ENCODE measurements around the gene EEA1.

EEA1 gene

GRCh38 chr12:92743026-92743425 is 186.1 kb downstream of the EEA1 start:
- DNase-seq: no peak

GRCh38 chr12:92740411-92740810 is 188.7 kb downstream of the EEA1 start:
- DNase-seq: no peak

DNA sequence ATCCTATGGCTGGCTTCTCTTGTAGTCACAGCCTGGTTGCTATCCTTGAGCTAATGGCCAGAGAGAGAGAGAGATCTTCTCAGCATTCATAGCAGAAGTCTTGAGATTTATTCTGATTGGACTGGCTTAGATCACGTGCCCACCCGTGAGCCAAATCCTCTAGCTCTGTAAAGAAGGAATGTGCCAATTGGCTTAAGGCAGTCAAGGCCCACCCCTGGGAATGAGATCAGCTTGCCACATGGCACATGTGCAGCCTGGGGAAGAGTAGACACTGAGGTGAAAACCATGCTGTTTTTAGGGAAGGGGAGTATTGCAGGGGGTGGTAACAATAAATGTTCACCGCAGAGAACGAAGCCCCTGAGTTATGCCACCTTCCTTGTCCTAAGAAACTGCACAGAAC is 190.0 kb downstream of the EEA1 start:
- DNase-seq: no peak

GRCh38 chr12:92737855-92738850 is 190.9 kb downstream of the EEA1 start:
- no peak for DNase-seq

- DNase-seq: no peak
Observed at GRCh38 chr12:92736605-92737004, 192.5 kb downstream of the EEA1 start.

DNA sequence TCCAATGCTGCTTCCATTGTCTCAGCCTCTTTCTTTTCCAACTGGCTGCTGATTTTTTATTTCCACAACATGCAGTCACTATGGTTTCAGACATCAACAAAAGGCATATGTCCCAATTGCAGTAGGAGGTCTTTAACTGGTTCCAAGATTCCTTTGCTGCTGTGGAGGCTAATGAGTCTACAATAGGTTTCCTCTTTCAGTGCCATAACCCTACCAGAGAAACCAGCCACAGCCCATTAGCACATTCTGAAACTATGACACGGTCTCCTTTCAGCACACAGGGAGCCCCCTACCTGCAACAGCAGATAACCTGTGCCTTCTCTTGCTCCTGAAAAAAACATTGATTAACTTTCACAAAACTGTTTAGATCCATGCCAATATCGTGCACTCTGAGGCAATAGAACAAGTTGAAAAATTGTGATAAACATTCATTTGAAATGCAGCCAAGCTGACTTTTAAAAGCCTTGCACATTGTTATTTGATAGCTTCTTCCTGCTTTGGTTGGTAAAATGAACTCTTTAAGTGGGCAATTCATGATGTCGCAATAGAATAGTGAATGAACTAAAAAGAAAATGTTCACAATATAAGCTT is 193.9 kb downstream of the EEA1 start:
- no peak for DNase-seq

DNA sequence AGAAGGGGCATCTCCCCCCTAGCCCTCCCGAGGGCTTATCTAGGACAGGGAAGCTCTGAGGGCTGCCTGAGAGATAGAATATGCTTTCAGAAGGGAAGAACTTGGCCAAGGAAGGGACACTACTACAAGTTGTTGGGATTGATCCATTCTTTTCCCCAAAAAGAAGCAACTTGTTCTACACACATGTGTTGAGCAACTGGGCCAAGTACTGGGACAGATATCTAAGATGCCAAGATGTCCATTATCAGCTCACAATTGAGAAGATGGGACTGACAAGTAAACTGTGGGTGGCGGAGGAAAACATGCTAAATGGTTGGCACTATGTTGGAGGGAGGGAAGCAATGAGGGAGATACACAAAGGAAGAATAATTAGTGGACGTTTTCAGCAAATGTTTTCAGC is 195.4 kb downstream of the EEA1 start:
- no peak for DNase-seq

DNA sequence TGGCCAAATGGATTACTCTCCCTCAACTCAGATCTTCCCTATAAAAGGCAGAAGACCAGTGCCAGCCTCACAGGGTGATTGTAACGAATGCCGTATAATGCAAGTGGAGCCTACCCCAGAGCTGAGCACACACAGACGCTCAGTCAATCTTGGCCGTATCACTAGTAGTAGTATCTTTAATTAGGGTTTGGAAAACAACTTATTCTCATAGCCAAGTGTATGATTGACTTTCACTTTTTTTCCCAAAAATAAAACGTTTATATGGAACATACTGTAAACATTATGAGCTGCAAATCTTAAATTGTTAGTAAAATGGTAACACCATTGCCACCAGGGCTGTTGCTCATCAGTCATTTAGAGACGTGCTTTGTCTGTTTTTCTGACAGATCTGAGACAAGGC is 195.9 kb downstream of the EEA1 start:
- DNase-seq: no peak

DNA sequence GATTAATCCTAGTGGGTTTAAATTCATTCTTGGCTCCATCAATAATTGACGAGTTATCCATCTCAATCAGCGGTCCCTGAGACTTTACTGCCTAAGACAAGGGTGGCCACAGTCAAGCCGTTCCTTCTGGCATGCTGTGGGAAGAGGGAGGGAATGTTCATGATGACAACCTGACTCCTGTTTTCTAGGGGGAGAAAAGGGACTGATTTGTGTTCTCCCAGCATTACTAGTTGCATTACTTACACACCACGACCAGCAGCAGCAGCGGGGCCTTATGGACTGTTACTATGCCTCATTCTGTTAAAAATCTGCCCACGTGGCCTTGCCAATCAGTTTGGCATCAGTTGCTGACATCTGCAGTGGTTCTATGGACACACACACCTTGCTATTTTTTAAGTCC is 196.4 kb downstream of the EEA1 start:
- DNase-seq: no peak

- no peak for DNase-seq
Observed at GRCh38 chr12:92732216-92732615, 196.9 kb downstream of the EEA1 start.

DNA sequence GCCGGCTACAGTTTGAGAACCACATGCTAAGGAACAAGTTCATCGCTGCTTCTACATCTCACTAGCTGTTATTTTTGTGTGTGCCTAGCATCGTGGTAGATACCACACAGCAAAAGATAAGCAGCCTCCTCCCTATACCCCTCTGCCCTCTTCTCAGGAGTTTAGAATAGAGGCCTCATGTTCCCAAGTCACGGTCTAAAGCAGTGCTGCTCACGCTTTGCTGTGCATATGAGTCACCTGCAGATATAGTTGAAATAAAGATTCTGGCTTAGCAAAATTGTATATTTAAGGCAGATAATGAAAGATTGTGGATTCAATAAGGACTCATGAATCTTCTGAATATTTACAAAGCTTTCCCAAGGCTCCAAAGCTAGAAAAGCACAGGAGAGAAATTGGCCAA is 198.3 kb downstream of the EEA1 start:
- DNase-seq: no peak

- DNase-seq: no peak
Observed at GRCh38 chr12:92729773-92730305, 199.3 kb downstream of the EEA1 start.

DNA sequence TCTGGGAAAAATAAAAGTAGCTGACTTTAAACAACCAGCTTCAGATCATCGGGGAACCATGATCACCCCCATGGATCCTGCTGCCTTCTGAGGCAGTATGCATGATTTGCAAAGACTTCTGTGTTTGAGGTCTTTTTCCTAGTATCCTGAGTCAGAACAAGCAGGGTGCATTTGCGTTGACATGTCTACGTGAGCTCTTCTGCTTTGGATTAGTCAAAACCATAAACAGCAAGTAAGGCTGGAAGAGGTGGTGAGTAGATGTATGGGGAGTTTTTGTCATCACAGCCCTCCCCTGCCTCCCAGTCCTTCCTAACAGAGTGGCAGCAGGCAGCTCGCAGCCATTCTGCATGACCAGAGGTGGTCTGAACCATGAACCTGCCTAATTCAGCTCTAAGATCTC is 202.2 kb downstream of the EEA1 start:
- DNase-seq: no peak

- no peak for DNase-seq
Observed at GRCh38 chr12:92722897-92723296, 206.2 kb downstream of the EEA1 start.

DNA sequence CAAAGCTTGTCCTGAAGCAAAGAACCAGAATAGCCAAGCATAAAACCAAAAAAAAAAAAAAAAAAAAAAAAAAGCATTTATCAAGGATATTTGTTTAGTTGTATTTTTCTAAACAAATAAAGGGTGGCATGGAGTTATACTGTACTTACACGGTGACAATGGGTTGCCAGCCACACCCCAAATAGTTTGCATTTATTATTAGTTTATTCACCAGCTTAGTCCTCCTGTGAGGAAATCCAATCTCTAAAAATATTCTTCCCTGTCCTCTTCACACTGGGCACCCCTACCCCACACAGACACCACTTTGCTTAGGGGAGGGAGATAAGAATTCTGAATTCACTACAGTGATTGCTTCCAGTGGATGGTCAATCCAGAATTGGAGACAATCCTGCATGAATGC is 207.4 kb downstream of the EEA1 start:
- no peak for DNase-seq

DNA sequence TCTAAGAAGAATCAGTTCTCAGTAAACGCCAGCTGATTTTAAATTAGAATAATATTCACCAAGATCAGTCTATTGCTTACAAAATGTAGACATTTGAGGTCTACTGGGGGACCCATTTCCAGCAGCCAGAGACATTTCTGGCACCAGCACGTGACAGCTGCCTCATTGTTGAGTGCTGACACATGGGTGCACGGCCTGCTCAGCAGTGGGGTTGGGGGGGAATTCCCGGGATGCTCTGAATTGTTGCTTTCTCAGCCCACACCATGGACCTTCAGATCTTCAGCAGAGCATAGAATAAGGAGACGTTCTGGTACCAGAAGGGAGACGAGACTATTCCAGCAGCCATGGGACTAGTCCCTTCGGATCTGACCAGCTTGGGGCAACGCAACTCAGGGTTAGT is 208.0 kb downstream of the EEA1 start:
- no peak for DNase-seq
